DMS53 treated with DMSO at 0.1 percent for 48 hours (cell line): ENCODE measurements around the gene PTEN.
"Not testable (repeated sequence)": the region's sequence is repeated elsewhere in the genome, so short reads cannot be mapped to it uniquely, and the experiment has no call there.

Source experiments
- DNase-seq: peaks from one replicate; lab custom pipeline; 2025; ENCODE audit not compliant: unreplicated experiment; lab: John Stamatoyannopoulos, UW

PTEN gene

DNA sequence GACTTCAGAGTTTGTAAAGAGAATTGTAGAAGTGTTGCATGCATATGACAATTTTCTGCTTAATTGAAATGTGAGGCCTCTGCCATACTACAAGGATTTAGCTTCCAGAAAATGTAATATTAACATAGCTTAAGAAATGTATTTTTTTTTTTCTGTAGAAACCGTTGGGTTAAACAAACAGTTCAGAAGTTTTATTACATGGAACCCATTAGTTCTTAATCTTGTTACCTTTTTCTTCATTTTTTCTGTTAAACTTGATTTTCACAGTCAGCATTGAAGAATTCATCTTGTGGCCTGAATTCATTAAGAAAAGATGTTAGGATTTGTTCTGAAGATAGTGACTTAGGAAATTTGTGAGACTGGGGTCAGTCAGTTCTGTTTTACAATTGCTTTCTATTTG lies 4.9 kb downstream of the PTEN start:
- no peak for DNase-seq

DNA sequence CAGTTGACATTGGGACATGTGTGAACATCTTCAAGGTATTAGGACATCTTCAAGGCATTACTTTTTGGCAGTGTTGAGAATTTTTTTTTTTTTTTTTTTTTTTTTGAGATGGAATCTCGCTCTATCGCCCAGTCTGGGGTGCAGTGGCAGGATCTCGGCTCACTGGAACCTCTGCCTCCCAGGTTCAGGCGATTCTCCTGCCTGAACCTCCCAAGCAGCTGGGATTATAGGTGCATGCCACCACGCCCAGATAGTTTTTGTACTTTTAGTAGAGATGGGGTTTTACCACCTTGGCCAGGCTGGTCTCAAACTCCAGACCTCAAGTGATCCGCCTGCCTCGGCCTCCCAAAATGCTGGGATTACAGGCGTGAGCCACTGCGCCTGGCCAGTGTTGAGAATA lies 5.7 kb downstream of the PTEN start:
- DNase-seq, result not testable (repeated sequence)

DNA sequence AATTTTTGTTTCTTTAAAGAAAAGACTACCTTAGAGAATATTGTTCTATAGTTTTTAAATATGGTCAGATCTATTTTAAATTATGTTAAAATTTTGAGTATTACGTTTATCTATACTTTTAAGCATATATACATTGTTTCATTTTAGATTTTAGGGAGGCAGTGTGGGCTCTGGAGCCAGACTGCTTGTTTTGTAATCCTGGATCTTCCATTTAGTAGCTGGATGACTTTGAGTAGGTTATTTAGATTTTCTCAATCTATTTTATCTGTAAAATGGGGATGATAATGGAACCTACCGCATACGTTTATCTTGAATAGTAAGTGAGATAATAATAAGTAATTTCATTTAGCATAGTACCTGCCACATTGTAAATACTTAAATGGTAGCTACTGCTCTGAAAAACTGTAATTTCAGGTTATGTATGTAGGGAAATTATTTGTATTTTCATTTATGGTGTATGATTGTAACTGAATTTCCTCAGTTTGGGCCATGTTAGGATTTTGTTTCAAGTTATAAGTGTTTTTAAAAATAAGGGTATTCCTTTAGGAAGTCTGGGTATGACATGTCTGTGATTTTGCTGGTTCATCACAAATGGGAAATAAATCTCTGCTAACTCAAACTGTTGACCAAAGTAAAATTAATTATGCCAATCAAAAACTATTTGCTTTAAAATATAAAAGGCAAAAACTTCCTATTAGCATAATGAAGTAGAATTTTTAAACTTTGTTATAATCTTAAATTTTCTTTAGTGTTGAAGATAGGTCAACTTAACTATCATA lies 6.5 kb downstream of the PTEN start:
- no peak for DNase-seq

DNA sequence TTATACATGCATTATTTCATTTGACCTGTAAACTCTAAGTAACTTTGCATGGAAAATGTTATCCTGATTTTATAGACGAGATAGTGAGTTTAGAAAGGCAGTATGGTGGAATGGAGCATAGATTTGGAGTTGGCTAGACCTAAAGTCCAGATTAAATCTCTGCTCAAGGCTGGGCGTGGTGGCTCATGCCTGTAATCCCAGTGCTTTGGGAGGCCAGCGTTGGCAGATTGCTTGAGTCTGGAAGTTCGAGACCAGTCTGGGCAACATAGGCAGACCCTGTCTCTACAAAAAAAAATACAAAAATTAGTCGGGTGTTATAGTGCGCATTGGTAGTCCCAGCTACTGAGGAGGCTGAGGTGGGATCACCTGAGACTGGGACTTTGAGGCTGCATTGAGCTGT lies 9.4 kb downstream of the PTEN start:
- no peak for DNase-seq

DNA sequence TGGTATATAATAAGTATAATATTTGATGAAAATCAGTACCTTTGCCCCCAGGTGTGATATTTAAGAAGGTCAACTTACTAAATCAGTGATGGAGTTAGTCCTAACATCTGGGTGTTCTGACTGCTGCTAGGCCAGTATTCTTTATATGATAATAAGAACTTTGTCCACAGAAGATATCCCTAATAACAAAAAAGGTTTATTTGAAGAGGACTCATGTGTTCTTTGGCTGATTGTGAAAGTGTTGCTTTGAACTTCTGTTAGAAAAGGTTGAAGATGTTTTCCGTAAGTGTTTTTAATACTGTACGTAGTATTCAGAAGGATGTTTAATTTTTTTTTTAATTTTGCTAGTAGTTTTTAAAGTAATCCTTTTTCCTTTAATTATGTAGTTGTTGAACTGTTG lies 10.2 kb downstream of the PTEN start:
- DNase-seq, result no peak

DNA sequence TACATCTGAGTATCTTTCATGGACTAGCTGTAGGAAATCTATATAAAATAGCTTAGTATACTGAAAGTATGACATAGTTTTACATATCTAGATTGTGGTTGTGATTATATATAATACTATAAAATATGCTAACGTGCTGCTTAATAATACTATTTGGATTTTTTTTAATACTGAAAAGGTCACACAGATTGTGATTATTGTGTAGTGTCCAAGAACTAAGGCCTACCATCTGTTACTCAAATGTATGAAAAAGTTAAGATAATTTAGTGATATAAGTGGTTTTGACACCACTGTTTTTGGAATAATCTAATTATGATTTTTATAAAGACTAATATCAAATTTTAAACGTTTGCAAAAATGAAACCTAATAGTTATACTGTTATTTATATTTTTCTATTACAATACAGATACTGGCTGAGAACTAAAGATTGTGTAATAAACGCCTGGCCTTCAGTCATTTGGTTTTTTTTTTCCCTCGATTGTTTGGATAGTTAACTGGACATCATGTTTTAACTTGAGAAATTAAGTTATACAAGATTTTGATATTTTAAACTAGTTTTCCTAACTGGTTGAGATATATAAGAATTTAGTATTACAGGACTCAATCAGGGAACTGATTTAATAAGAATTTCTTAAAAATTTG lies 12.6 kb downstream of the PTEN start:
- DNase-seq, result no peak

DNA sequence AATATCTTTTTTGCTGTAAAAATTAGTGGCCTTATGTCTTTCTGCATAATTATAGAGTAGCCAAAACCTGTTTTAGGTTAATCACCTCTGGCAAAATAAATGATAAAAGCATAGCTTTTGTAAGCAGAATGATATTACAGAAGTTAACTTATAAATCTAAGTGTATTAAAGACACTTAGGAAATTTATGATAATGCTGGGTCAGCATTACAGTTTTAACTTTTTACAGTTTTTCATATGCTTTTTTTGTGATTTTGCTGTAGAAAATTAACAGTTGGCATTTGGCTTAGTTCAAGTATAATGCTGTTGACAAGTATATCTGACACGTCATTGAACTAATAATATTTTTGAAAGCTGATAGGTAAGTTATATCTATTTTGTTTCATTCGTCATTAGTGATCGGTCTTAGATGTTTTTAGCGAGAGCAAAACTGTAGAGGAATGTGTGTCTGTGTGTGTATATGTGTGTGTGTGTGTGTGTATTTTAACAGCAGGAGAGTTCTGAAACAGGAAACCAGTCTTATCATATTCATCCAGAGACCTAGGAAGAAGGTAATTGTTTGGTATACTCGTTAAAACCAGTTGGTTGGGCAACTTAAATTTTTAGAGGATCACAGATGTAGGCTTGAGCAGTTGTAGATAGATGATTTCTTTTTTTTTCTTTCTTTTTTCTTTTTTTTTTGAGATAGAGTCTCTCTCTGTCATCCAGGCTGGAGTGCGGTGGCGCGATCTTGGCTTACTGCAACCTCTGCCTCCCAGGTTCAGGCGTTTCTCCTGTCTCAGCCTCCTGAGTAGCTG lies 15.4 kb downstream of the PTEN start:
- no peak for DNase-seq

DNA sequence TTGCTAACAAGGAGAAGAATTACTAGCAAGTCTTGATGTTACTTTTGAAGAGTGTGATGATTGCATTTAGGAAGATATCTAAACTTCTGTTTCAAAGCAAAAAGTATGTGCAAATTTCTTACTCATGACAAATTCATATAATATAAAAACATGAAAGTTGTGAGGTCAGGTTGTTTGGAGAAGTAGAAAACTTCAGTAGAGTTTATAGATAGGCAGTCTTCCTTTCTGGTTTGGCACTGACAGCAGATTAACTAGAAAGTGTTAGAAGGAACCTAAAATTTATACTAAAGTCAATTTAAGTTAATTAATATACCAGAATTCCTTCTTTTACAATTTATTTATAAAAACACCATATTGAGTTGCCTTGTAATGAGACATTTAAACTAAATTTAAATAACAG lies 16.9 kb downstream of the PTEN start:
- no peak for DNase-seq

DNA sequence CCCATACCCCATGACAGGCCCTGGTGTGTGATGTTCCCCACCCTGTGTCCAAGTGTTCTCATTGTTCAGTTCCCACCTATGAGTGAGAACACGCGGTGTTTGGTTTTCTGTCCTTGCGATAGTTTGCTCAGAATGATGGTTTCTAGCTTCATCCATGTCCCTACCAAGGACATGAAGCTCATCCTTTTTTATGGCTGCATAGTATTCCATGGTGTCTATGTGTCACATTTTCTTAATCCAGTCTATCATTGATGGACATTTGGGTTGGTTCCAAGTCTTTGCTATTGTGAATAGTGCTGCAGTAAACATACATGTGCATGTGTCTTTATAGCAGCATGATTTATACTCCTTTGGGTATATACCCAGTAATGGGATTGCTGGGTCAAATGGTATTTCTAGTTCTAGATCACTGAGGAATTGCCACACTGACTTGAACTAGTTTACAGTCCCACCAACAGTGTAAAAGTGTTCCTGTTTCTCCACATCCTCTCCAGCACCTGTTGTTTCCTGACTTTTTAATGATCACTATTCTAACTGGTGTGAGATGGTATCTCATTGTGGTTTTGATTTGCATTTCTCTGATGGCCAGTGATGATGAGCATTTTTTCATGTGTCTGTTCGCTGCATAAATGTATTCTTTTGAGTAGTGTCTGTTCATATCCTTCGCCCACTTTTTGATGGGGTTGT lies 18.1 kb downstream of the PTEN start:
- not testable (repeated sequence) for DNase-seq

DNA sequence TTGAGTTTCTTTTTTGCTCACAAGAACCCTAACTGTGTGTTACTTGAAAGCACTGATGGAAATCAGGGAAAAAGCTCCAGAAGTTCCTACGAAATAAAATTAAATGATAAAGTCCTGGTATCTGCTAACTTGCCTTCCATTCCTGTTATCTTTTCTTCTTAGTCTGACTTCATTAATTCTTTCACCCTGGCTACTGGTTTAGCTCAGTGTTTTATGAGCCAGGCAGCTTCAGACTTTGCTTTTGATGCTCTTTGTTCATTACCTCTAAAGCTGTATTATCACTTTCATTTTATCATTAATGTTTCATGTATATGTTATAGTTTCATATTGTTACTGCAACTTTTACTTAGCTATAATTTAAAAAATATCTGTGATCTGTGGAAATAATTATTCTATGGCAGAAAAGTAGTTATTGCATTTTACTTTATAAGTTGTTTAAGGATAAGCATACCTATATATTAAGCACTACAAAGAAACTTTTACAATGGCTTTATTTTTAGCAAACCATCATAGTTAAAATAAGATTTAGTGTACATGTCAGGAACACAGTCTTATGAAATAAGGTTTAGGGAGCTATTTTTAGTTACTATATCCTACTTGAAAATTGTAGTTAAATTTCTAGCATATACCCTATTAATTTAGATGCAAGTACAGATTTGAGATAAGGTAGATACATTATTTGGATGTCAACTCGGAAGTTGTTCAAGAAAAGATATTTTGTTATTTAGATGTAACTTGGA lies 19.3 kb downstream of the PTEN start:
- DNase-seq, result no peak

DNA sequence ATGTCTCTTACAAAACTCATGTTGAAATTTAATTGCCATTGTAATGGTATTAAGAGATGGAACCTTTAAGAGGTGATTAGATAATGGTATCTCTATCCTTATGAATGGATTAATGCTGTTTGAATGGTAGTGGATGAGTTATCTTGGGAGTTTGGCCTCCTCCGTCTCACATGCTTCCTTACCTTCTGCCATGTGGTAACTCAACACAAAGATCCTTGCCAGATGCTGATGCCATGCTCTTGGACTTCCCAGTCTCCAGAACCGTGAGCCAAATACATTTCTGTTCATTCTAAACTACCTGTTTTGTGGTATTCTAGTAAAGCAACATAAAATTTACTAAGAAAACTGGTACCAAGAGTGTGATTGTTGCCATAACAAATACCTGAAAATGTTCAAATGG lies 23.2 kb downstream of the PTEN start:
- DNase-seq, result no peak

DNA sequence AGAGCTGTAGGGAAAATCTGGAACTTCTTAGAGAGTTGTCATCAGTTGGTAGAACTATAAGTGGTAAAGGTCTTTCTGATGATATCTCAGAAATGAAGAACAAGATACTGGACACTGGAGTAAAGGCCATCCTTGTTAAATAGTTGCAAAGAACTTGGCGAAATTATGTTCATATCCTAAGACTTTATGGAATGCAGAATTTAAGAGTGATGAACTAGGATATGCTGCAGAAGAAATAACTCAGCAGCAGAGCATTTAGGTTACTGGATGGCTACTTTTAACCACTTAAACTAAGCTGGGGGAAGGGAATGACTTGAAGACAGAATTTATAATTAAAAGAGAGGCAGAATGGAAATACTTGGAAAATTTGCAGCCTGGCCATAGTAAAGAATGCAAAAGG lies 23.7 kb downstream of the PTEN start:
- no peak for DNase-seq

DNA sequence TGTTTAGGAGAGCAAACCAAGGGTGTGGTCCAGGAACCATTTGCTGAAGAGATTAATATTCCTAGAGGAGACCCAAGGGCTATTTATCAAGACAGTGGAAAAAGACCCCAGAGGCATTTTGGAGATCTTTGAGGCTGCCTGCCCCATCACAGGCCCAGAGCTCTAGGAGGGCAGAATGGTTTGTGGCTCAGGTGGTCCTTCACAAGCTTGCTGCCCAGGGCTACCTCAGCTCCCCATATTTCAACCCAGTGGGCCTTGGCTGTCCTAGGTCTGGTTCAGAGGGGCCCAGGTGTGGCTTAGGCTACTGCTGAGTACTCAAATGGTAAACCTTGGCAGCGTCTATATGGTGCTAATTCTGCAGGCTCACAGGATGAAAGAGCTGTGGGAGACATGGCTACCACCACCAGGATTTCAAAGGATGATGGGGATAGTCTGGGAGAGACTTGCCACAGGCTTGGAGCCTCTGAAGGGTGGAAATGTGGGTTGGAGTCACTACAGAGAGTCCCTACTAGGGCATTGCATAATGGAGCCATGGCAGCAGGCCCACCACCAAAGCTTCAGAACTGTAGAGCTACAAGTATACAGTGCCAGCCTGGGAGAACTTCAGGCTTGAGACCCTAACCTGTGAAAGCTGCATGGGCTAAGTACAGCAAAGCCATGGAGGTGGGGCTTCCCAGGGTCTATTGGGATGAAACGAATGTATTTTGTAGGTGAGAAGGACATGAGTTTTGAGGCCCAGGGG lies 24.3 kb downstream of the PTEN start:
- no peak for DNase-seq

DNA sequence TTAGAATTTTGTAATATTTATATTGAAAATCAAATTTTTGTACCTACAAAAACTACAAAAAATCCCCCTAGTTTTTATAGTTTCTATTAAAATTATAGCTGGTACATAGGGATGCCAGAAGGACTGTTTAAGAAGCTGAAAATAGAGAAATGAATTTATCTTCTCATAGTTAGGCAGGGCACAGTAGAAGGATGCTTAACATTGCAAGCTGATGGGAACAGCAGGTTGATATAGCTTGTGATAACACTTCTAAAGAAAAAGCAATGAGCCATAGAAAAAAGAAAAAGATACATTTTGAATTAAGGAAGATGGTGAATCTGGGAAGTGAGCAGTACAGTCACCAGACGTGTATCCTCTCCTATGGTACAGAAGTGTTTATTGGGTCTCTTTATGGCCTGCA lies 32.0 kb downstream of the PTEN start:
- DNase-seq, result no peak

DNA sequence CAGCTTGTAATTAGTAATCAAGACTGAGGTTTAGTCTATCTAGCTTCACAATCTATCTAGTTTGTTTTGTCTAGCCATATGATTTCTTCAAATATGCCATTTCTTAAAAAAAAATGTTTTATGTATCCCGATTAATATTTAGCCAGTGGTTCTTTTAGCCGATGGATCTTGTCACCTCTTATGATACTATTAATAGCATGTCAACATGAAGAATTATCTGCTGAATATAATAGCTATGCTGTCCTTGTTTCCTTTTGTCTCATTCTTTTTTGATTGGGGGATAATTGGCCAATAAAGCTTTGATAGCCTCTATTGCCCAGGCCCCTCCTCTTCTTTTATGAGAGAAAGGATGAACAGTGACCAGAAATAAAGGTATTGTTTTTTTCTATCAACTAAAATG lies 32.8 kb downstream of the PTEN start:
- no peak for DNase-seq

DNA sequence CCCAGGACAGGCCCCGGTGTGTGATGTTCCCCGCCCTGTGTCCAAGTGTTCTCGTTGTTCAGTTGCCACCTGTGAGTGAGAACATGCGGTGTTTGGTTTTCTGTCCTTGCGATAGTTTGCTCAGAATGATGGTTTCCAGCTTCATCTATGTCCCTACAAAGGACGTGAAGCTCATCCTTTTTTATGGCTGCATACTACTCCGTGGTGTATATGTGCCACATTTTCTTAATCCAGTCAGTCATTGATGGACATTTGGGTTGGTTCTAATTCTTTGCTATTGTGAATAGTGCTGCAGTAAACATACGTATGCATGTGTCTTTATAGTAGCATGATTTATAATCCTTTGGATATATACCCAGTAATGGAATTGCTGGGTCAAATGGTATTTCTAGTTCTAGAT lies 34.5 kb downstream of the PTEN start:
- DNase-seq, result not testable (repeated sequence)

DNA sequence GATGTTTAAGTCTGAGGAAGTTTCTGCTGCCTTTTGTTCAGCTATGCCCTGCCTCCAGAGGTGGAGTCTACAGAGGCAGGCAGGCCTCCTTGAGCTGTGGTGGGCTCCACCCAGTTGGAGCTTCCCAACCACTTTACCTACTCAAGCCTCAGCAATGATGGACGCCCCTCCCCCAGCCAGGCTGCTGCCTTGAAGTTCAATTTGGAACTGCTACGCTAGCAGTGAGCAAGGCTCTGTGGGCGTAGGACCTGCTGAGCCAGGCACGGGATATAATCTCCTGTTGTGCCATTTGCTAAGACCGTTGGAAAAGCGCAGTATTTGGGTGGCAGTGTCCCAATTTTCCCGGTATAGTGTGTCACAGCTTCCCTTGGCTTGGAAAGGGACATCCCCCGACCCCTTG lies 40.0 kb downstream of the PTEN start:
- not testable (repeated sequence) for DNase-seq

DNA sequence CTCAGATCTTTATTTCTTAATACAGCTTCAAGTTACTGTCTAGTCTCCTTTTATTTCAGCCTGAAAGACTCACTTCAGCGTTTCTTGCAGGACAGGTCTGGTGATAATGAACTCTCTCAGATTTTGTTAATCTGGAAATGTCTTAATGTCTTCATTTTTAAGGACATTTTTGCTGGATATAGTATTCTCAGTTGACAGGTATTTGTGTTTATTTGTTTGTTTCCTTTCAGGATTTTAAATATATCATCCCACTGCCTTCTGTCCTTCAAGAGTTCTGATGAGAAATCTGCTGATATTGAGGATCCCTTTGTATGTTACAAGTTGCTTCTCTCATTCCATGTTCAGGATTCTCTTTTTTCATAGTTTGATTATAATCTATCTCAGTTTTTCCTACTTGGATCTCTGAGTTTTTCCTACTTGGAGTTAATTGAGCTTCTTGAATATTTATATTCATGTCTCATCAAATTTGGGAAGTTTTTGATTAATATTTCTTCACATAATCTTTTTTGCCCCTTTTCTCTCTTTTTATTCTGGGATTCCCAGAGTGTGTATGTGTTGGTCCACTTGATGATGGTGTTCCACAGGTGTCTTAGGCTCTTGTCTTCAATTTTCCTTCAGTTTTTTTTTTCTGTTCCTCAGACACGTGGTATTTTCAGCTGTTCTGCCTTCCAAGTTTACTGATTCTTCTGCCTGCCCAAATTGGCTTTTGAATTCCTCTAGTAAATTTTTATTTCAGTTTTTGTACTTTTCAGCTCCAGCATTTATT lies 49.9 kb downstream of the PTEN start:
- no peak for DNase-seq

DNA sequence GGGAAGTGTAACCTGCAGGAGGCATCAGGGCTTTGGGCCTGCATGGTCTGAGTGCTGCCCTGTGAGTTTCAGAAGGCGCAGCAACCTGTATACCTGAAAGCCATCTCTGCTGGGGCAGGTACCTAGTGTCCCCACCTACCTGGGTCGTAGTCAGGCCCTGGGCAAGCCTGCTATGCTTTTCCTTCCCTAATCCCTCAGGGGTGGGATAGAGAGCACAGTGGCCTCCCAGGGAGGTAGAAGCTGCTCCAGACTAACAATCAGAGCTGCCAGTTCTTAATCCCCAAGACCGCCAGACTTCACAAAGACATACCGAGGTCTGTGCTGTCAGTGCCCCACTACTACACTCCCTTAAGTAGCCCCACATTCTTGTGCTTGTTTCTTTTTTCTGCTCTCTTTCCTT lies 52.0 kb downstream of the PTEN start:
- no peak for DNase-seq
